Testis (tissue), 3 donors: ENCODE data around the gene SMIM9. TPM values are rescaled to one million over a fixed set of nuclear protein-coding genes. Genes with fewer than 3 reads are reported as not detected.
"Not testable (repeated sequence)": the region's sequence is repeated elsewhere in the genome, so short reads cannot be mapped to it uniquely, and the experiment has no call there.

ENCODE experiments used
- DNase-seq: peaks from one replicate; pipeline ENCODE4 v3.0.0-alpha.2; 2019
- H3K27ac ChIP-seq, 2 donors: fragments of 200-600 bp; sonication (generic); one replicate each; pipeline ENCODE4 v1.5.1; 2019
- H3K27me3 ChIP-seq: fragments of 200-600 bp; sonication (generic); one replicate; pipeline ENCODE4 v1.5.1; 2019
- H3K36me3 ChIP-seq: fragments of 200-600 bp; sonication (generic); one replicate; pipeline ENCODE4 v1.5.1; 2017; ENCODE audit warnings: low read depth; ENCODE audit errors: missing control alignments
- H3K4me1 ChIP-seq: fragments of 200-600 bp; sonication (generic); one replicate; pipeline ENCODE4 v1.5.1; 2019
- H3K4me3 ChIP-seq, 2 donors: fragments of 200-600 bp; sonication (generic); one replicate each; pipeline ENCODE4 v1.5.1; 2017 to 2019
- H3K9me3 ChIP-seq: fragments of 200-600 bp; sonication (generic); one replicate; pipeline ENCODE4 v1.5.1; 2017
- POLR2A ChIP-seq: fragments of 450-650 bp; IDR thresholded peaks from one replicate; pipeline ENCODE4 v1.6.1; 2017; ENCODE audit warnings: antibody characterized with exemption, mild to moderate bottlenecking, moderate library complexity
- WGBS, 2 donors: methylation state at CpG; one replicate each; pipeline ENCODE4 v1.1.5; 2018; 5-methylcytosine and 5-hydroxymethylcytosine counted together
- intact Hi-C: fragments of 100-400 bp; cut with DNase I; formaldehyde crosslinking; loops from one replicate; pipeline ENCODE4 v1.15.1; 2023; ENCODE audit warnings: low total_unique reads
- polyA plus RNA-seq: library from polyadenylated mRNA; stranded (reverse); fragments of 350-450 nt; fragmentation: Illumina TruSeq; extraction: RNeasy Lipid Tissue Mini Kit (QIAGEN cat#74804); gene quantifications from one replicate; pipeline ENCODE4 v1.2.3, GENCODE V29; 2014; ENCODE audit warnings: low read depth, low replicate concordance; ENCODE audit not compliant: insufficient read depth
- total RNA-seq, 2 donors: library from RNA; depleted of rRNA; stranded (reverse); fragments of >200 nt; gene quantifications; one replicate each; pipeline ENCODE4 v1.2.3, GENCODE V29; 2016
- TF ChIP-seq, protein P1 (sequence below), 3 experiments: fragments of 450-650 bp in 2 of 3; fragments of 200-600 bp in 1 of 3; sonication (generic) in 1 of 3; IDR thresholded peaks; one replicate each; pipeline ENCODE4 v1.5.1; 2016 to 2019; ENCODE audit warnings: antibody characterized with exemption in 3 of 3, mild to moderate bottlenecking in 2 of 3, moderate library complexity in 1 of 3

SMIM9 gene
- total and polyA plus RNA-seq, 3 donors from 2014 or later = 0.51 to 0.87 TPM; not detected in 1

DNA sequence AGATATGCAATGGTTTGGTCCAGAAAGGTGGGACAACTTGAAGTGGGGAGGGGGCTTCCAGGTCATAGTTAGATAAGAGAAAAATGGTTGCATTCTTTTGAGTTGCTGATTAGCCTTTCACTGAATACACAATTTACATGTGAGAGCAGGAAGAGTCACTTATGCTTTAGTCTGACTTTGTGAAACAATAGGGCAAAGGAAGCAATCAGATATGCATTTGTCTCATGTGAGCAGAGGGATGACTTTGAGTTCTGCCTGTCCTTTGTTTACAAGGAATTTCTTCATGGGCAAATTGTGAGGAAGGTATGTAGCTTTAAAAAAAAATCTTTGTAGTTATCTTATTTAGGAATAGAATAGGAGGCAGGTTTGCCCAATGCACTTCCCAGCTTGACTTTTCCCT, 12.9 kb downstream of the SMIM9 start:
- no peak for TF ChIP-seq POLR2A
- TF ChIP-seq, protein P1, sequence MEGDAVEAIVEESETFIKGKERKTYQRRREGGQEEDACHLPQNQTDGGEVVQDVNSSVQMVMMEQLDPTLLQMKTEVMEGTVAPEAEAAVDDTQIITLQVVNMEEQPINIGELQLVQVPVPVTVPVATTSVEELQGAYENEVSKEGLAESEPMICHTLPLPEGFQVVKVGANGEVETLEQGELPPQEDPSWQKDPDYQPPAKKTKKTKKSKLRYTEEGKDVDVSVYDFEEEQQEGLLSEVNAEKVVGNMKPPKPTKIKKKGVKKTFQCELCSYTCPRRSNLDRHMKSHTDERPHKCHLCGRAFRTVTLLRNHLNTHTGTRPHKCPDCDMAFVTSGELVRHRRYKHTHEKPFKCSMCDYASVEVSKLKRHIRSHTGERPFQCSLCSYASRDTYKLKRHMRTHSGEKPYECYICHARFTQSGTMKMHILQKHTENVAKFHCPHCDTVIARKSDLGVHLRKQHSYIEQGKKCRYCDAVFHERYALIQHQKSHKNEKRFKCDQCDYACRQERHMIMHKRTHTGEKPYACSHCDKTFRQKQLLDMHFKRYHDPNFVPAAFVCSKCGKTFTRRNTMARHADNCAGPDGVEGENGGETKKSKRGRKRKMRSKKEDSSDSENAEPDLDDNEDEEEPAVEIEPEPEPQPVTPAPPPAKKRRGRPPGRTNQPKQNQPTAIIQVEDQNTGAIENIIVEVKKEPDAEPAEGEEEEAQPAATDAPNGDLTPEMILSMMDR (IDR thresholded peaks at IDR 0.05) = no peak
- H3K4me3 ChIP-seq = no peak overlapping the region
- no peaks in the 10 kb centered on the region for H3K9me3 ChIP-seq
- H3K27ac ChIP-seq = no peak overlapping the region
- intact Hi-C loops = no loop called here
- H3K36me3 ChIP-seq = no peaks in the 10 kb centered on the region
- DNase-seq = no peak
- H3K4me1 ChIP-seq = no peaks in the 10 kb centered on the region
- H3K27me3 ChIP-seq = no peaks in the 10 kb centered on the region

DNA sequence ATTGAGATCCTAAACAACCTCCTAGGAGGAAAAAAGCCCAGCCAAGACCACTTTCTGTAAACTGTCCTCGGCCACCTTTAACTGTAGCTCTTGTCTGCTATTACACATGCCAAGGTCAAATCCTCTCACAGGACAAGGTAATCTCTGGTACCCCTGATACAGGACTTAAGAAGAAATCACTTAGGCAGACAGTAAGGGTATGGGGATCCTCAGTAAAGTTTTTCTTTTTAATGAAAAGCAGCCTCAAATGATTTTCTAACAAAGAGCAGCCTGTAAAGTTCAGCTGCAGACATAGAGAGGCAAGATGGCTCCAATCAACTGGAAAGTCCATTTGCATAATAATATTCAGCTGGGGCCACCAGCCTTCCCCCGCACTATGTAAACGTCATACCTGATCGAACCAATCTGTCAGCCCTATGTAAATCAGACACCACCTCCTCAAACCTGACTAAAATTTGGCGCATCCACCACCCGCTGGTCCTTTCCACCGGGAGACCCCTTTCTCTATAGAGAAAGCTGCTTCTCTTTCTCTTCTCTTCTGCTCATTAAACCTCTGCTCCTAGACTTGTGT, 14.6 kb downstream of the SMIM9 start:
- no peak overlapping the region for H3K4me3 ChIP-seq
- H3K27ac ChIP-seq = no peak overlapping the region
- WGBS, 2 donors = 79 to 83% methylated on average over 6 to 7 of the region's 7 CpGs
- no peaks in the 10 kb centered on the region for H3K9me3 ChIP-seq
- H3K4me1 ChIP-seq = no peaks in the 10 kb centered on the region
- no peaks in the 10 kb centered on the region for H3K36me3 ChIP-seq
- H3K27me3 ChIP-seq = no peaks in the 10 kb centered on the region
- DNase-seq = no peak
- intact Hi-C loops = no loop called here
- no peak for TF ChIP-seq POLR2A
- TF ChIP-seq, protein P1 (IDR thresholded peaks at IDR 0.05) = no peak

DNA sequence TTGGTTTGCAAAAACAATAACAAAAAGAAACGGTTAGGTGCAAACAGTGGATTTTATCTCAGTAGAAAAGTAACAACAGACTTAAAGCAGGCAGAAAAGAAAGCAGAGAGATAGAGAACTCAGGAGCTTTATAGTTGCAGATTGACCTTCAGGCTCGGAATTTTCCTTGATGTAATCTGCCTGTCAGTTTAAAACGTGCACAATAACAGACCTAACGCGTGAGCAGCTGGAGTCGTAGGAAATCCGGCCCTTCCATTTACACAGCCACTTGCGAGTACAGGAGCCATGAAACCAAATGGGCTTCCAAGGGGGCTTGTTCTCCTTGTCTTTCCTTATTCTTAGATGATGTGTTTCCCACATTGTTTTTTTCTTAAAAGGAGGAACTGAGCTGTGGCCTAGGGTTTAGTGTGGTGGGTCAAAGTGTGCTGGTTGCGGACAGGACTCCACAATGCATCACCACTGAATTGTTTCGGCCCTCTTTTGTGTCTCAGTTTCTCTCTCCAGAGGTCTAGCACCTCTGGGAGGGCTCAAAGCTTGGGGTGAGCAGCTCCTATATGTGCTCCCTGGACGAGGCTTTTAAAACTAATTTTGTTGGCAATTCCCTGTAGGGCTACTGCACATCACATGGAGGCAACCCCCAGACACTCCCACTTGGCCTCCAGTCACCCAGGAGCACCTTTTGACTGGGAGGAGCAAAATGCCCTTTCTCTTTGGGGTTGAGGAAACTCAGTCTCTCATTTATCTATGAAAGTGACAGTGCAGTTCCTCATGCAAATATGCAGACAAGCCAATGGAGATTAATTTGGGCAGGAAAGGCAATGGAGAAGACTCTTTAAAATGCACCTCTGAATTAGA, 15.3 kb downstream of the SMIM9 start:
- TF ChIP-seq, protein P1 (IDR thresholded peaks at IDR 0.05) = no peak
- no peak for TF ChIP-seq POLR2A
- intact Hi-C loops = no loop called here

DNA sequence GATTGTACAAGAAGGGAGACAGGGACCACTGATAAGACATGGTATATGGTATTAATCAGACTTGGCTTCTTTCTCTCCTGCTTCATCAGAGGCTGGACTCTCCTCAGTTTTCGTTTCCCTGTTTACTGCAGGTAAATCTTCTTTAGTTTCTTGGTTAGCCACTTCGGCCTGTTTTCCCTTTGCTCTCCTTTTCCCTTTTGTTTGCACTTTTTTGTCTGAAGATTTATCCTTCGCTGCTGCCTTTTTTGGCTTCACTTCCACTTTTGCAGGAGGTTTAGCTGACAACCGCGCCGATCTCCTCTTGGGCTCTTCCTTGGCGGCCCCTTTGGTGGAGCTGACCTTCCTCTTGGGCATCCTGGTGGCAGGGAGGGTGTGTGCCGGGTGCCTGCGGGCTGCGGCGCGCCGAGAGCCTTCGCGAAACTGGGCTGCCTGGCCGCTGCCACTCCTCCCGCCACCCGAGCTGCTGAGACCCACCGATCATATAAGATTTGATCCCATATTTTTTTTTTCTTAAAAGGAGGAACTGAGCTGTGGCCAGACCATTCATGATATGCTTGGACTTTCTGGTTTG, 17.3 kb downstream of the SMIM9 start:
- H3K9me3 ChIP-seq, H3K27me3 ChIP-seq, DNase-seq, H3K4me1 ChIP-seq, H3K36me3 ChIP-seq, intact Hi-C loops, H3K27ac ChIP-seq, H3K4me3 ChIP-seq: not testable (repeated sequence)
- WGBS, 2 donors = 65 to 89% methylated on average over 15 to 17 of the region's 19 CpGs

More for the DNA sequence above, 15.3 kb downstream of the SMIM9 start:
- no peak for DNase-seq
- Histone ChIP-seq H3K36me3 (no peaks in the 10 kb centered on the region), H3K27me3 (no peaks in the 10 kb centered on the region), H3K9me3 (no peaks in the 10 kb centered on the region), H3K4me3 (no peak overlapping the region), H3K27ac (no peak overlapping the region), H3K4me1 (no peaks in the 10 kb centered on the region)
- WGBS, 2 donors = 63 to 77% methylated on average over 10 to 11 of the region's 11 CpGs

DNA sequence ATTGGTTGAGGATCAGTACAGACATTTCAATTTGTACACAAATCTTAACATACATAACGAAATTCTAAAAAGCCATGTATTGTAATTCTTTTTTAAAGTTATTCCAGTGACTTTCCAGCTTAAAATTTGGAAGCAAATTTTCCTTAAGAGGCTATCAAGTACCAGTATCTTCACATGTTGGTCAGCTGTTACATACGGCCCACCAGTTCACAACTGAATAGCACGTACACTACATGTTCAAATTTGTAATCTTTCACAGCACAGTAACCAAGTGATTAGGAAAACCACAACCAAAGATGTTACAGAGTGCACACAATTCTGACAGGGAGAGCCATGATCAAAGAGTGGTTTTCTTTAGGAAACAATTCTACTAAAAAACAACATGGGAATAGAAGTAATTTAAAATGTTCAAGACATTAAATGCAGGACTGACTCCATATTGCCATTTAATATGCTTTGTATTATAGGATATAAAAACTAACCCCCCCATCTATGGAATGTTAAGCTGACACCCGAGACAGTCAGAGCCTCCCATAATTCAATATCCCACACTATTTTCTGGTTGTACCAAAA, 18.1 kb downstream of the SMIM9 start:
- H3K4me1 ChIP-seq = not testable (repeated sequence)
- 72 to 90% methylated on average over 4 of the region's 4 CpGs for WGBS, 2 donors

More for the DNA sequence above, 18.1 kb downstream of the SMIM9 start:
- H3K4me3 ChIP-seq, H3K27ac ChIP-seq, intact Hi-C loops, DNase-seq, H3K9me3 ChIP-seq, H3K36me3 ChIP-seq, H3K27me3 ChIP-seq: not testable (repeated sequence)
